Activated naive CD4-positive, alpha-beta T cell (primary cell): ENCODE measurements around the gene ESR1.
"Not testable (repeated sequence)": the region's sequence is repeated elsewhere in the genome, so short reads cannot be mapped to it uniquely, and the experiment has no call there.

ENCODE experiments used
- DNase-seq, 4 experiments: peaks; one replicate each; lab custom pipeline; 2025; lab: John Stamatoyannopoulos, UW

Gene ESR1

DNA sequence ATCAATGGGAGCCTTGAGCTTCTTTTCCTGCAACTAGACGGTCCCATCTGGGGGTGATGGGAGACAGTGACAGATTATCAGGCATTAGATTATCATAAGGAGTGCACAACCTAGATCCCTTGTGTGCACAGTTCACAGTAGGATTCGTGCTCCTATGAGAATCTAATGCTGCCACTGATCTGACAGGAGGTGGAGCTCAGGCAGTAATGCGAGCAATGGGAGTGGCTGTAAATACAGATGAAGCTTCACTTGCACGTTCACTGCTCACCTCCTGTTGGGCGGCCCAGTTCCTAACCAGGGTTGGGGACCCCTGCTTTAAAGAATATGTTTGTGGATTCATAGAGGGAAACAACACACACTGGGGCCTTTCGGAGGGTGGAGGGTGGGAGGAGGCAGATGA lies 180.7 kb downstream of the ESR1 start:
- DNase-seq = not testable (repeated sequence)

DNA sequence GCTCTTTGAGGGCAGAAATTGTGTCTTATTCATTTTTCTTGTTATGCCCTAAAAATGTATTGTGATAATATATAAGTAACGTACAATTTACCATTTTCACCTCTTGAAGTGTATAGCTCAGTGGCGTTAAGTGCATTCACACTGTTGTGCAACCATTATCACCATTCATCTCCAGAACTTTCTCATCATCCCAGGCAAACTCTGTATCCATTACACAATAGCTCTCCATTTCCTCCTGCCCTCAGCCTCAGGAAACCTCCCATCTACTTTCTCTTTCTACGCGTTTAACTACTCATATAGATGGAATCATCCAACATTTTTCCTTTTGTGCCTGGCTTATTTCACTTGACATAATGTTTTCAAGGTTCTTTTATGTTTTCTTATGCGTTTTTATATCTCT lies 184.6 kb downstream of the ESR1 start:
- no peak for DNase-seq

DNA sequence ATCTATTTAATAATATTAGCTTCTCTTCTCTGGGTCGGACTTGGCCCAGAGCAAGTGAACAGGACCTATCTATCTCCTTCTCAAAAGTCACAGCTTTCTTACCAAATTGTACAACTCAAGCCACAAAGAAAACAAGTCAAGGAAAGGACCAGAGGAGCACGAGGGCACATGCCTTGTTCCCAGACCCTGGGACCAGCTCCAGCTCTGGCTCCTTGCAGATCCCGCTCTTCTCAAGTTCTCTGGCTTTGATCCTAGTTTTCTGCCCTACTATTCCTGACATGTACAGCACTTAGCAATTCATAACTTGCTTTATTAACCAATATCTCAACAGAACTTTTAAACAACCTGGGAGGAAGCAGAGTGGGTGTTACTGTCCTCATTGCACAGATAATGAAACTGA lies 185.9 kb downstream of the ESR1 start:
- no peak for DNase-seq

DNA sequence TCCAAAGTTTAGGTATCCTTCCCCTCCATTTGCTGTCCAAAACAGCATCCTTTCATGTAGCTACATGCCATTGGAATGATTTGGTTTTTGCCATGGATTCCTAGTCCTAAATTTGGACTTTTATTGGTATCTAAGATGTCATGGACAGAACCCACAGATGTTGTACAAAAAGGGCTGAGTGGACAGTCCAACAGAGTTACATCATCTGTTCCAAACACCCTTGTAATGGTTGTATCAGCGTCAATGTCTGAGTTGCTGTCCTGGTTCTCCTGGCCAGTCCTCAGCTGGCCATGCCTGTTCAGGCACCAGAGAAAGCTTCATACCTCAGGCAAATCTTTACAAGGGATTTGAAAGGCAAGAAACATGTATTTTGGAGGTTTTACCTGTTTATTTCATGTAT lies 191.3 kb downstream of the ESR1 start:
- no peak for DNase-seq

DNA sequence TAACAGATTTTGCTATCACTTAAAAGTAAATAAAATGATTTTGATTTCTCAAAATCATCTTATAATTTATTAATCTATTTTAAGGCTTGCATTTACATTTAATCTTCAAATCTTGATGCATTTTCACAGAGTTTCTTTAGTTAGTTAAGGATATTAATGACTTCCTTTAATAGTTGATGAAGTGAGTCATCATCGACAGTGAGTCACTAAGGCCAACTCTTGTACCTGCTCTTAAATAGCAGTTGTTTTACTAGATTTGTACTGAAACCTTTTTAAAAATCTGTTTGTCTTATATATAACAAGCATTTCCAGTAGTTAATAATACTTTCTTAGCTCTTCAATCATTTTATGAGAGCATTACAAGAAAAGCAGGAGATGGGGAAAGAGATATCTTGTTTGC lies 191.7 kb downstream of the ESR1 start:
- DNase-seq = no peak

DNA sequence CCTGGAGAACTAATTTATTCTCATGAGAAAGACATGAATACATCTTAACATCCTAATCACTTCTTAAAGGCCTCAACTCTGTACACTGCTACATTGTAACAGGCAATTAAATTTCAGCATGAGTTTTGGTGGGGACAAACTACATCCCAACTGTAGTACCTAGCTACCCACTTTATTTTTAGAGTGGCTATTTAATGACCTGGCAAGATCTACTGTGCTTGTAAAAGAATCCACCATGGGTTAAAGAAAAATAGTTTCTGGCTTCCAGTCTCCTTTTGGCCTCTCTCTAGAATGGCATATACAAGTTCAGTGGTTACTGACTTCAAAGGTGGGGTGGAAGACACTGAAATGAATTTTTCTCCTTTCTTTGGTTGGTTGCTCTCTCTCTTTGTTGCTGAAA lies 193.9 kb downstream of the ESR1 start:
- no peak for DNase-seq

DNA sequence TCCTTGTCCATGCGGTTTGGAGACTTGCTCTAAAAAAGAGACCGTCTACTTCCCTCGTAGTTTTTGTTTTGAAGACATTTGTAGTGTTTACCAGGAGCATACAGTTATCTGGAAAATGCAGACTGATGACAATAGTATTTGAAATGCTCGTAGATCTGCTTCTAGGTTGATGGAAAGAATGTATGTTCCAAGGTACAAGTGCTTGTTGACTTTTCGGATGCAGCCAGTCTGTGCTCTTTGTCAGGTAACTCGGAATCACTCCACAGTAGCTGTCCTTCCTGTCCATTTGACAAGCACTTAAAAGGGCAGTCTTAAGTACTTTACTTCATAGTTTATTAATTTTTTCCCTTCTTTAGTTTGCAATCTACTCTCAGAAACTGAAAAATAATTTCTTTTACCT lies 194.8 kb downstream of the ESR1 start:
- no peak for DNase-seq

DNA sequence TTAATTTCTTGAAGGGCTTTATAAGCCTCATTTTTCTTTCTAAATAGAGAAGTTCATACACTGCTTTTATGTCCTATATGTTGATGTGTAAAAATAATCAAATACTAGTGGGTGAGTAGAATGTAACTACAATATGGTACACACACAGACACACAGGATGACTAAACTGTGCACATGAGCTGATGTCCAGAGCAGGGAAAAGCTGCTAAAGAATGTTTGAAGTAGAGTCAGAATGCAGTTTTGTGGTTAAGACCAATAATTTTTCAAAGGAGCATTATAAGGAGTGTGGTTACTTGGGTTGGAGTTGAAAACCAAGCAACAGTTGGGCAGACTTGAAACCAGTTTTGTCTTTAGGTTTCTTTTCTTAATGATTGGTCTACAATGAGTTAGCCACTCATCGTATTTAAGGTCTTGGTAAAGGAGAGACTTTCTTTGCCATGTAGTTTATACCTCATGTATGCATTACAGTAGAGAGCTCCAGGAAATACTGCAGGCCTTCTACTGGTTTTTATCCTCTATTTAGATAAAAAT lies 196.6 kb downstream of the ESR1 start:
- no peak for DNase-seq

DNA sequence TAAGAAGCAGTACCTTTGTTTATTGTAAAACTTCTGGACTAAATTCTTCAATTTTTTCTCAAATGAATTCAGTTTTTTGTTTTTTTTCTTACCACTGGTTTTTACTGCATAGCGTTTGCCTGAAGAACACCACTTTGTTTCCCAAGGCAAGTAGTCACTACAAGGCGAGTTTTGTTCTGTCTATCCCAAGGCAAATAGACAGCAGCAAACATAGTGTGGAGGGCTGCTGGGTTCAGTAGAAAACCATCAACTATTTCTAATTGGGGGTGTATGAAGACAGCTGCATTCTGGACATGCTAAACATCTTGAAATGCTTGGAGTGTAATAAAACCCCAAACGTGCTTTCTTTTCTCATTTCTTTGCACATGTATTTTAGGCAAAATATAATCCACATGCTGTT lies 197.4 kb downstream of the ESR1 start:
- no peak for DNase-seq

DNA sequence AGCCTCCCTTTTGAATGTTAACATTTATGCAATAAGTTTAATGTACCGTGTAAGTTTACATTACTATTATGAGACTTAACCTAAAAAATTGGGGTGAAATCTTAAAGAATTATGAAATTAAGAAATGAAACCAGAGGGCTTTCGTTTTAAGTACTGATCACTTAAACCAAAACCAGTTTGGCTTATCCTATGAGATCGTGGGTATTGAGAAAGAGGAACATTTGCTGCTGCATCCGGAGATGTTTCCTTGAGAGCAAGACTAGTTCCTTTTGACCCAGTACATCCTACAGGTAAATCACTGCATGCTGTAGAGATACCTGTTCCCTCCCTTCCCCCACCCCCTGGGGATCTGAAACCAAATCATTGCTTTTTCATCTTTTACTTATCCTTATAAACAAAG lies 201.3 kb downstream of the ESR1 start:
- DNase-seq = no peak

DNA sequence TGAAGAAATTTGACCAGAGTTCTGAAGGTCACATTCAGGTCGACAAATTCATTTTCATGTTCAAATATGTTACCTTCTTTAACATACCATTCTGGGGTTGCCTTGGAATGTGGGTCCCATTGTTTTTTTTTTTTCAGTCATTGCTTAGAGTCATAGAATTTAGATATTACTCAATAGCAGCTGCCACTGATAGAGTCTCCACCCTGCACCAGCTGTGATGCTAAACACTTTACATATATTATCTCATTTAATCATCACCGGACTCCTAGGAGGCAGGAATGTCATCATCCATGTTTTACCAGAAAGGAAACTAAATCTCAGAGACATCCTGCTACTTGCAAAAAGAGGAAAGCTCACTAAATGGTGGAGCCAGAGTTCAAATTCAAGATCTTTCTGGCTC lies 204.7 kb downstream of the ESR1 start:
- no peak for DNase-seq

DNA sequence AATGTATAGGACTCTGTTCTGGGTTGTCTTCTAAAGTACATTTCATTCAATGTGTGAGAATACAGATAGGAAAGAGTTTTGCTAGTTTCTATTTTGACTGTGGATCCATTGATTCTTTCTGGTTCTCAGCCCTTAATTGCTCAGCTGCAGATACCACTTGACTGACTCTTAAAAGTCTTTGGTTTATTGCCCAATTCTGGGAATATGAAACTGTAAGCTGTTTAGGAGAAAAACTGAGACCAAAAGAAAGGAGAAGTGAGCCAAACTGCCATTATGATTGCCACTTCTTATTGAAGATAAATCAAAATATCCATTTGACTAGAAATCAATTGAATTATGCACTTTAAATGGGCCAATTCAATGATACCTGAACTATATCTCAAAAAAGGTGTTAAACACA lies 211.4 kb downstream of the ESR1 start:
- DNase-seq = no peak

DNA sequence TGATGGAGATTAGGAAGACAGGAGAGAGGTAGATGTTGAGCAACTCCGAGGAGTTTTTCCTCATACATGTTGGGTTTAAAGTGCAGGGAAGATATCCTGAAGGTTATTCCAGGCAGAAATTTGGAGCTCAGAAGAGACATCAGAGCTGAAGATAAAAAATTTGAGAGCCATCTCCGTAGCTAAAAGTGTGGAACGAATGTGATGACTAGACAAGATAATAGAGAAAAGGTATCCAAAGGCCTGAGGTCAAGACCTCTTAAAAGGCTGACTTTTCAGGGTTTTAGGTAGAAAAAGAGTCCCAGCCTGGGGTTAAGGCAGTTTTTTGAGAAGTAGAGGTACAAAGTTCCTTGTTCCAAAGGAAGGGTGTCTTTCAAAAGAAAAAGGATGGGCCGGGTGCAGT lies 214.8 kb downstream of the ESR1 start:
- no peak for DNase-seq

DNA sequence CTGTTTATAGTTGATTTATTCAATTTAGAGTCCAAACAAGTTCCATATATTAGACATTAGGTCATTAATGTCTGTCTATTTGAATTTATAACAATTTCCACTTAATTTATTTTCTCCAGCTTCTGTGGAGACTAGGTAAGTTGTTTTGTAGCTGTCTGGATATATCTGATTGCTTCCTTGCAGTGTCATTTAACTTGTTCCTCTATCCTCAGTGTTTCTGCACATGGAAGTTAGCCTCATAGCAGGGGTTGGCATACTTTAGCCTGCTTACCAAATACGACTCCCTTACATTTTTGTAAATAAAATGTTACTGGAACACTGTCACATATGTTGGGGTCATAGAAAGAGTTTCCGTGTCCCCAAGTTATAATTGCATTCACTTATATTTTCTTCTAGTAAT lies 216.1 kb downstream of the ESR1 start:
- DNase-seq = no peak

DNA sequence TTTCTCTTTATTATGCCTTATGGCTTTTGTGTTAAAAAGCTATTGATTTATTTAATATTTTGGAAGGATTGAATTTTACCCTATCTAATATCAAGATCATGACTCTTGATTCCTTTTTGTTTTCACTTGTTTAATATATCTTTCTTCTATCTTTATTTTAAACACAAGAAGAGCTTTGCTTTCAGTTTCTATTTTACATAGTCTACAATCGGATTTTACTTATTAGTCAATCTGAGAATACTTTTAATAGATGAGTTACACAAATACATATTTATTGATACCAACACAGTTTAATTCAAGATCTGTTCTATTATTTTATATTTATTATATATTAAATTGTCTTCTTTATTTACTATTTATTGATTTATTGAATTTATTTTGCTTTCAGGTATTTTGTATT lies 218.8 kb downstream of the ESR1 start:
- DNase-seq = no peak

DNA sequence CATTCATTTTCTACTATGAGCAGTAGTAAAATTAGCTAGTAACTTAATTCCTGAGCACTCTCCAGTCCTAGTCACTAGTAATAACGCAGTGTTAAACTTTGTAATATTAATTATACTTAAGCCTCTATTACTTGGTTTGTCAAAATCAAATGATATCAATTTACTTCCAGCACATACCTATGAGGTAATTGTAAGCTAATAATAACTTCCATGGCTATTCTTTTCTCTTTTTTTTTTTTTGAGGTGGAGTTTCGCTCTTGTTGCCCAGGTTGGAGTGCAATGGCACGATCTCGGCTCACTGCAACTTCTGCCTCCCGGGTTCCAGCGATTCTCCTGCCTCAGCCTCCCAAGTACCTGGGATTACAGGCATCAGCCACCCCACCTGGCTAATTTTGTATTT lies 219.3 kb downstream of the ESR1 start:
- not testable (repeated sequence) for DNase-seq

DNA sequence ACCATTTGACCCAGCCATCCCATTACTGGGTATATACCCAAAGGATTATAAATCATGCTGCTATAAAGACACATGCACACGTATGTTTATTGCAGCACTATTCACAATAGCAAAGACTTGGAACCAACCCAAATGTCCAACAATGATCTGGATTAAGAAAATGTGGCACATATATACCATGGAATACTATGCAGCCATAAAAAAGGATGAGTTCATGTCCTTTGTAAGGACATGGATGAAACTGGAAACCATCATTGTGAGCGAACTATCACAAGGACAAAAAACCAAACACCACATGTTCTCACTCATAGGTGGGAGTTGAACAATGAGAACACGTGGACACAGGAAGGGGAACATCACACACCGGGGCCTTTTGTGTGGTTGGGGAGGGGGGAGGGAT lies 226.3 kb downstream of the ESR1 start:
- not testable (repeated sequence) for DNase-seq

DNA sequence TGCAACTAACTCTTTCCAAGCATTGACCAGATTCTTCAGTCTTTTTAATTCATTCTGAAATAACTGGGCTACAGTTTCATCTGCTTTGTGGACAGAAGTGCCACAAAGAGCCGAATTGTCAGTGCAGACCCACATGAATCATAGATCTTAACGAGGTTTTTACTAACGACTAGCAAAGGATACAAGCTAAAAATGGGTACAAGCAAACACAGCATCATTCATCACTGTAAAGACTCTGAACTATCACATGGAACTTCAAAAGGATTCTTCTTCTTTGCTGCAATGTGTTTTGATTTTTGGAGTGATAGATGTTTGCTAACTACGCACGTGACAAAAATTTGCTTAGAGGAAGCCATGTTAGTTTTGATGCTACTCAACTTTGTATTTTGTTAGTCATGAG lies 227.1 kb downstream of the ESR1 start:
- DNase-seq = no peak

DNA sequence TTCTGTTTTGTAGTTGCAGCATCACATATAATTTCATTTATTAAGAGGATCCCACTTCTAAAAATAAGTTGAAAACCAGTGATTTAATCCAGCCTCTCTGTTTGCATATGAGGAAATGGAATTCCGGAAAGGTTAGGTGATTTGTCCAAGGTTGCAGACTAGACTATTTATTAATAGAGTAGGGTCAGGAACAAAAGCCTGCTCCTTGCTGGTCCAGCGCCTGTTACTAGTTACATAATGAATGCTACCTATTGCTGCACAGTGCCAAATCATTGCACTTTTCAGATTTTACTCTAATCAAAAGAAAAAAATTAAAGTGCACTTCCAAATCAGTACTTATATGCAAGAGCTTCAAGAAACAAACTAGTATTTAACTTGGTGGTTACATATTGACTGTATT lies 238.6 kb downstream of the ESR1 start:
- DNase-seq = no peak

DNA sequence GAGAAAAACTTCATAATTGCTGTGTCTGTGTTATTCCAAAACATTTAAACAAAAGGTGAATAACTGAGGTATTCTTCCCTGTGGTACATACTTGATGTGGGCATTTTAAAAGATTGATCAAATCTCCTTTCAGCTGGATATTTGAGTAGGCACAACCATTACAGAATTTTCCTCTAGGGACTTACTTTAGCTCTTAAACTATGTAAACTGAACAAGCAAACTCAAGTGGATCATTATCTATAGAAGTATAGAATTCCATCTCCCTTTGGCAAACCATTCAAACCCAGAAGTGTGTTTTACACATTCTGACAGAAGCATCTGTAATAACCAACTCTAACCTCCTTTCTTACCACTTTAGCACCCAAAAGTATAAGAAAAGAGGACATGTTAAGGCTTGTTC lies 241.4 kb downstream of the ESR1 start:
- DNase-seq = no peak

DNA sequence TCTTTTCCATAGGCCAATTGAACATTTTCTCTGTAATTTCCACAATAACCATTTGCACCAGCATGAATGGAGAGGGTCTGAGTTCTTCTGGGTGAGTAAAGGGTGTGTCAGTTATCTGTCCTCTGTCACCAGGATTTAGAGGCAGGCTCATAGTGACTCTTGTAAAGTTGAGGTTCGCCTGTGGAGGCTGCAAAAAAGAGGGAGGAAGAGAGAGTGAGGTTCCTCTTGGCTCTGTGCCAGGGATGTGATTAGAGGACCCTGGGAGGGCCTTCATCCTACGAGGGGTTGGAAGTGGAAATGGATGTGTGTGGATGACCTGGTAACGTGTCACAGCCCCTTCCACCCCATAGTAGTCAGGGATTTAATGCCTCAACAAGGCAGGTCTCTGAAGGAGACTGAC lies 242.0 kb downstream of the ESR1 start:
- DNase-seq = no peak

DNA sequence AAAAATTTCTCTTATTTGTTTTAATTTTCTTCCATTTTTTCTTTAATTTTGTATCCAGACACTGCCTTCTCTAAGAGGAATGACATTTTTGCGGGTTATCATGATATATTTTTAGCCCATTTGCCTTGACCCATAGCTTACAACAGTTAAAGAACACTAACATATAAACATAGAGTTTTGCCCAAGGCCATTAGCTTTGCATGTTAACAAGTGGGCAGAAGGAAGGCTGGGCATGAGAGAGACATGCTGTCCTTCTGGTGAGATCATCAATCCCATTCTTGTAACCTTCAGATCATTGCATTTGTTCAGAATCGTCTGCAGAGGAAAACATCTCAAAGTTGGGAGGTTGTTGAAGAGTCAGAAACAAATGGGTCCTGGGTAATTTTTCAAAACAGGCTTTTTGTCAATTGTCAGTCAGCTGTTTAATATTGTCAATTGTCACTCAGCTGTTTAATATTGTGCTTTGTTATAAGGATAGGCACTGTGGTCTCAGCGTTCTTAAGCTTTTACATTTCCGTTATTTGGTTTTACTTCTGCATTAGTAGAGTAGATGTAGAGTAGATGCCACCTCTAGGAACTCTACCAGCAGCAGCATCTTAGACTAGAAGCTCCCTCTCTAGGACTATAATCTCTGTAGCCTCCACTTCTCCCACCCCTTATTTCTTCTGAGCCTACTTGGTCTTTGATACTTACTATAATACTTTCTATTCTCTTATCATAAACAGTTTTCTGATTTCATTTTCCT lies 243.1 kb downstream of the ESR1 start:
- no peak for DNase-seq

DNA sequence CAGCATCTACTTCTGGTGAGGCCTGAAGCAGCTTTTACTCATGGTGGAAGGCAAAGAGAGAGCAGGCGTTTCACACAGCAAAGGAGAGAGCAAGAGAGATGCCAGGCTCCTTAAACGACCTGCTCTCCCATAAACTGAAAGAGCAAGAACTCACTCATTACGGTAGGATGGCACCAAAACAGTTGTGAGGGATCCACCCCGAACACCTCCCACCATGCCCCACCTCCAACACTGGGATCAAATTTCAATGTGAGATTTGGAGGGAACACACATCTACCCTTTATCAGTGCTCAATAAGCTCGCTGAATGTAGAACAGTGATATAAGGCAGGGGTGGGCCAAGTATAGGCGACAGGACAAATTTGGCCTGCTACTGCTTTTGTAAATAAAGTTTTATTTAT lies 244.6 kb downstream of the ESR1 start:
- no peak for DNase-seq

DNA sequence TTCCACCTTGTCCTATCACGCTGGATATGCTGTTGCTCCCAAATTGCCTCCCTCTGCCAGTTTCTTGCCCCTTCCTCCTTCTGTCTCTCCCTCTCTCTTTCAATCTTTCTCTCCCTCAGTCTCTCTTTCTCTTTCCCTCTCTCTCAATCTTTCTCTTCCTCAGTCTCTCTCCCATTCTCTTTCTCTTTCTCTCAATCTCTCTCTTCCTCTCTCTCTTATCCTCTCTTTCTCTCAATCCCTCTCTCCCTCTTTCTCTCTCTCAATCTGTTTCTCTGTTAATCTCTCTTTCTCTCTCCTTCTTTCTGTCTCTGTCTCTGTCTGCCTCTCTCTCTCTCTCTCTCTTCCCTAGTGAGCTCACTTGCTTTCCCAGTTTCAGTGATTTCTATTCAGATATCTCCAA lies 245.8 kb downstream of the ESR1 start:
- no peak for DNase-seq
